ELF-1 (cell line): ENCODE measurements around the gene BAG2.

Experiments used
- DNase-seq: peaks from one replicate; pipeline ENCODE4 v3.0.0-alpha.2; 2016; ENCODE audit warnings: low read depth, low spot score

Gene BAG2

DNA sequence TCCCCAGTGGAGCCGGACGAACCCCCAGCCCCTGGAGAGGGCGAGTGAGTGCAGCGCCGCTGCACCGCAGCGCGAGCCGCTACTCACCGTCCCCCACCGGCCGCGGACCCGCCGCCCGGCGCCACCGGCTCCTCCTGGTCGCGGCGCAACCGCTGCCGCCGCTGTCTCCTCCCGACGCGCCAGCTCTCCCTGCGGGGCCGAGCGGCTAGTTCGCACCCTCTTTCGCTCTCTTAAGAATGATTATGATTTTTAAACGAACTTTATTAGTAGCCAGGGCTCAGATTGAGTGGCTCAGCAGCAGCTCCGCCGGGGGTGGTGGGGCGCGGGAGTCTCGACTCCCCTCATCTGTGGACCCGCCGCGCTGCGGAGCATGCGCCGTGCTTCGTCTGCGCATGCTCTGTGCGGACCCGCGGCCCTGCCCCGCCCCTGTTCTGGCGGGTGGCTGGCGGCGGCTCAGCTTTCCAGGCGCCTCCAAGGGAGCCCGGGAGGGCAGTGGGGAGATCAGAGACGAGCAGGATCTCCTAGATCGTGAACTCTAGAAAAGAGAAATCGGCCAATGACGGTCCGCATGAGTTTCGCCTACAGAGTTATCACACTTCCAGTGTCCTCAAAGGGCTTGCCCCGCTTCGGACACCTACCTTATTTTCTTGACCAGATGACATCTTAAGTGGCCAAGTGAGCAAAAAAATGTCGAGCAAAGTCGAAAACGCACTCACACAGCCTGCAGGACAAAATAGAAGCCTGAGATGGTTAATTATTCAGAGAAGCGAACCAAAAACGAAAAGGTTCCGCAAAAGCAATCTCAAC is 50.0 kb downstream of the BAG2 start, which contains the start of gene RAB23:
TSS of gene RAB23 (minus strand) at position 372 of the 807 bp plus-strand sequence. CDS start 11,927 bp downstream, outside the sequence.
- DNase-seq = peak; percentile 95

DNA sequence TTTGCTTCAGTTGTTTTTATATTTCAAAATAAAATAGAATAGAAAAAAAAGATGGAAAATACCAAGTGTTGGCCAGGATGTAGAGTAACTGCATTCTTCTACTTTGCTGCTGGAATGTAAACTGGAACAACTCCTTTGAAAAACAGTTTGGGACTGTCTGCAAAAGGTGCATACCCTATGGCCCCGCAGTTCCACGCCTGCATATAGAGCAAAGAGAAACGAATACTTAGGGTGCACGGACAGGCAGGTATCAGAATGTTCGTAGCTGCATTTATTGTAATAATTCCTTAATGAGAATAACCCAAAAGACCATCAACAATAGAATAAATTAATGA is 50.6 kb downstream of the BAG2 start:
- DNase-seq = no peak

DNA sequence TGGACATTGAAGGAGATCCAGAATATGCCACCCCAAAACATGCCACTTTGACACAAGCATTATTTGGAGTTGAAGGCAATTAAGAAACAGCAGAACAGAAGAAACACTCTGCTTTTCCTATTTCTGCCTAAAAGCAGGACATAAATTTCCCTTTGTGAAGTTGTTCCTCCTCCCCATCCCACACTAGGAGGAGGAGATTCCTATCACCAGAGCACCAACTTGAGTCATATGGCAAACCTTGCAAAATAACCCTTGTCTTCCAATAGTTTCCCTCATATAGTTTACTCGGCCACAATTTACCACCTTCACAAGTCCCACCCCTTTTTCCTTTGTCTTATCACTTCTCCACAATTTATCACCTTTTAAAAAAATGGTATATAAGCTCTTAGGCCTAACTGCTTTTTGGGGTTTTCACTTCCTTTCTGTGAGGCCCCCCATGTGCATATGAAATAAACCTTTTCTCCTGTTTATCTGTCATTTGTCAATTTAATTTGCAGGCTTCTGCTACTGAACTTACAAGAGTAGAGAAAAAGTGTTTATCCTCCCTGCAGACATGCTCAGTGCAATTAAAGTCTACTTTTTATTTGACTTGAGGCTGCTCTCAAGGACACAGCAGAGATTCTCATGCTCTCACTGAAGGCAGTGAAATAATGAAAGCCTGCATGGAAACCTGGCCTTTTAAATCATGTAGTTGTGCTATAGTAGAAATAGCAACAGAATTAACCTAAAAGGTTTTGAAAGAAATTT is 52.8 kb downstream of the BAG2 start:
- DNase-seq = no peak

DNA sequence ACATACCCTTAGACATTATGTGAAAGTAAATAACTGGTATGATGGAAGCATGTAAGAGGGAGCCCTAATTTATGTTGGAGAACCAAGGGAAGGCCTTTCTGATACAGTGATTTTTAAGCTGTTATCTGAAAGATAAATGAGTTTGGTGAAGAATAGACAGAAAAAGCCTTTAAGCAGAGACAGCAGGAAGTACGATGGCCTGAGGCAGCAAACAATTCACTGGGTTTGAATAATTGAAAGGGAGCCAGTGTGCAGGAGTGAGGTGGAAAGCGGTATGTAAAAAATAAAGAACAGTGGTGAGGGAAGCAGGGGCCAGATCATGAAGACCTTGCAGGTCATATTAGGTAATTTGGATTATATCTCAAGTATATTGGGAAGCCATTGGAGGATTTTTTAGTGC is 54.1 kb downstream of the BAG2 start:
- peak; percentile 54 for DNase-seq
